Esophagus (tissue), 2 donors: Measurements from ENCODE around the gene TNFSF11. TPM values are rescaled to one million over a fixed set of nuclear protein-coding genes. Genes with fewer than 3 reads are reported as not detected.

Experiments
- H3K27ac ChIP-seq, 2 donors: one replicate each; pipeline ENCODE4 v1.5.1; 2013; ENCODE audit warnings: low read depth in 2 of 2, mild to moderate bottlenecking in 2 of 2, inconsistent platforms in 1 of 2, low read length in 1 of 2, moderate library complexity in 1 of 2
- H3K27me3 ChIP-seq, 2 donors: one replicate each; pipeline ENCODE4 v1.6.1; 2013; ENCODE audit warnings: low read length in 2 of 2, control low read depth in 1 of 2, mild to moderate bottlenecking in 1 of 2; ENCODE audit not compliant: insufficient read depth in 2 of 2, control insufficient read depth in 1 of 2
- H3K36me3 ChIP-seq, 2 donors: one replicate each; pipeline ENCODE4 v1.6.1; 2013; ENCODE audit warnings: low read length in 1 of 2; ENCODE audit not compliant: control insufficient read depth in 2 of 2, insufficient read depth in 2 of 2
- H3K4me1 ChIP-seq, 2 donors: one replicate each; pipeline ENCODE4 v1.6.1; 2013; ENCODE audit warnings: low read length in 1 of 2; ENCODE audit not compliant: control insufficient read depth in 2 of 2, insufficient read depth in 2 of 2
- H3K4me3 ChIP-seq, 2 donors: one replicate each; pipeline ENCODE4 v1.5.1; 2013; ENCODE audit warnings: low read length in 2 of 2, mild to moderate bottlenecking in 2 of 2, low read depth in 1 of 2, moderate library complexity in 1 of 2
- H3K9me3 ChIP-seq, 2 donors: one replicate each; pipeline ENCODE4 v1.6.1; 2013; ENCODE audit warnings: mild to moderate bottlenecking in 2 of 2, low read depth in 1 of 2, low read length in 1 of 2, moderate library complexity in 1 of 2; ENCODE audit not compliant: control insufficient read depth in 2 of 2, insufficient read depth in 1 of 2
- whole genome bisulfite sequencing, 2 donors: extraction: QIAGEN DNeasy Blood & Tissue Kit; methylation state at CpG; one replicate each; pipeline ENCODE4 v1.1.7; 2013; 5-methylcytosine and 5-hydroxymethylcytosine counted together
- polyA plus RNA-seq, 2 donors: library from polyadenylated mRNA; stranded (reverse); fragments of 200-250 nt; gene quantifications; one replicate each; pipeline ENCODE4 v1.2.3, GENCODE V29; 2013
- donor health status: healthy with polysubstance abuse.
- donor health status: Bipolar disorder and iron deficiency.

The TNFSF11 gene
- polyA plus RNA-seq, 2 donors: 0.08 TPM

- H3K9me3 ChIP-seq: no peaks in the 10 kb centered on the region
- WGBS, 2 donors: 79 to 80% methylated on average over 7 of the region's 7 CpGs
These were observed 34.3 kb upstream of the TNFSF11 start for GRCh38 chr13:42539670-42540069.

GRCh38 chr13:42543215-42543797, 30.6 kb upstream of the TNFSF11 start:
- Histone ChIP-seq H3K4me1 (no peaks in the 10 kb centered on the region), H3K27ac (no peak overlapping the region), H3K4me3 (no peak overlapping the region), H3K9me3 (no peaks in the 10 kb centered on the region), H3K27me3 (no peaks in the 10 kb centered on the region), H3K36me3 (no peaks in the 10 kb centered on the region)
- 50 to 54% methylated on average over 4 of the region's 4 CpGs for WGBS, 2 donors

More at GRCh38 chr13:42539670-42540069, 34.3 kb upstream of the TNFSF11 start:
- Histone ChIP-seq H3K27me3 (no peaks in the 10 kb centered on the region), H3K36me3 (no peaks in the 10 kb centered on the region), H3K27ac (no peak overlapping the region), H3K4me3 (no peak overlapping the region), H3K4me1 (no peaks in the 10 kb centered on the region)

GRCh38 chr13:42544246-42544926, 29.6 kb upstream of the TNFSF11 start:
- Histone ChIP-seq H3K4me3 (no peak overlapping the region), H3K4me1 (no peaks in the 10 kb centered on the region), H3K36me3 (no peaks in the 10 kb centered on the region), H3K9me3 (no peaks in the 10 kb centered on the region), H3K27me3 (no peaks in the 10 kb centered on the region), H3K27ac (no peak overlapping the region)
- 69 to 77% methylated on average over 4 of the region's 4 CpGs for WGBS, 2 donors

- Histone ChIP-seq H3K4me3 (no peak overlapping the region), H3K36me3 (no peaks in the 10 kb centered on the region), H3K4me1 (no peaks in the 10 kb centered on the region), H3K27ac (no peak overlapping the region), H3K27me3 (no peaks in the 10 kb centered on the region), H3K9me3 (no peaks in the 10 kb centered on the region)
- 86 to 92% methylated on average over 3 of the region's 3 CpGs for WGBS, 2 donors
These were observed 28.1 kb upstream of the TNFSF11 start for GRCh38 chr13:42545842-42546241.

- no peak overlapping the region for H3K4me3 ChIP-seq
- no peak overlapping the region for H3K27ac ChIP-seq
- no peaks in the 10 kb centered on the region for H3K4me1 ChIP-seq
- H3K27me3 ChIP-seq: no peaks in the 10 kb centered on the region
- H3K36me3 ChIP-seq: no peaks in the 10 kb centered on the region
- WGBS, 2 donors: 94% methylated on average over 1 of the region's 1 CpG
- H3K9me3 ChIP-seq: no peaks in the 10 kb centered on the region
These were observed 26.3 kb upstream of the TNFSF11 start for GRCh38 chr13:42547612-42548011.

GRCh38 chr13:42548731-42549551, 25.0 kb upstream of the TNFSF11 start:
- 57 to 60% methylated on average over 10 of the region's 10 CpGs for WGBS, 2 donors
- Histone ChIP-seq H3K9me3 (no peaks in the 10 kb centered on the region), H3K27ac (no peak overlapping the region), H3K4me1 (no peaks in the 10 kb centered on the region), H3K36me3 (no peaks in the 10 kb centered on the region), H3K27me3 (peaks cover 0 to 2% of the 10 kb centered on the region in 2 donors), H3K4me3 (no peak overlapping the region)

- H3K4me3 ChIP-seq: no peak overlapping the region
- peaks cover 0 to 2% of the 10 kb centered on the region in 2 donors for H3K27me3 ChIP-seq
- 62 to 82% methylated on average over 4 of the region's 4 CpGs for WGBS, 2 donors
- no peak overlapping the region for H3K27ac ChIP-seq
- H3K4me1 ChIP-seq: no peaks in the 10 kb centered on the region
- H3K9me3 ChIP-seq: no peaks in the 10 kb centered on the region
- no peaks in the 10 kb centered on the region for H3K36me3 ChIP-seq
These were observed 24.4 kb upstream of the TNFSF11 start for GRCh38 chr13:42549552-42549936.

GRCh38 chr13:42551611-42552010, 22.3 kb upstream of the TNFSF11 start:
- Histone ChIP-seq H3K36me3 (no peaks in the 10 kb centered on the region), H3K27ac (no peak overlapping the region), H3K4me1 (no peaks in the 10 kb centered on the region), H3K9me3 (no peaks in the 10 kb centered on the region), H3K27me3 (peaks cover 0 to 2% of the 10 kb centered on the region in 2 donors), H3K4me3 (no peak overlapping the region)
- 77 to 92% methylated on average over 2 of the region's 2 CpGs for WGBS, 2 donors

- Histone ChIP-seq H3K9me3 (no peaks in the 10 kb centered on the region), H3K27me3 (peaks cover 0 to 2% of the 10 kb centered on the region in 2 donors), H3K36me3 (no peaks in the 10 kb centered on the region), H3K4me3 (no peak overlapping the region), H3K4me1 (no peaks in the 10 kb centered on the region), H3K27ac (no peak overlapping the region)
- 48 to 61% methylated on average over 3 of the region's 3 CpGs for whole genome bisulfite sequencing, 2 donors
These were observed 20.6 kb upstream of the TNFSF11 start for GRCh38 chr13:42553098-42554046.
